MM.1S (cell line): Measurements from ENCODE around the gene MCIDAS.

Experiments used
- DNase-seq: peaks from one replicate; pipeline ENCODE4 v3.0.0-alpha.2; 2015
- H2AFZ ChIP-seq: fragments of 300-600 bp; sonication (generic); 2 replicates; pipeline ENCODE4 v1.6.0; 2016; ENCODE audit warnings: antibody characterized with exemption, low read length
- H3F3A ChIP-seq: fragments of 300-600 bp; sonication (generic); 2 replicates; pipeline ENCODE4 v1.6.1; 2016; ENCODE audit warnings: mild to moderate bottlenecking, antibody characterized with exemption, low read length, moderate library complexity, mixed read lengths; ENCODE audit not compliant: insufficient read depth
- H3K27ac ChIP-seq: fragments of 300-600 bp; sonication (generic); 2 replicates; pipeline ENCODE4 v1.5.1; 2016; ENCODE audit warnings: mild to moderate bottlenecking, low read length
- H3K27me3 ChIP-seq: fragments of 300-600 bp; sonication (generic); replicated peaks from 2 replicates; pipeline ENCODE4 v1.6.0; 2016; ENCODE audit warnings: low read length; ENCODE audit not compliant: insufficient read depth
- H3K36me3 ChIP-seq: fragments of 300-600 bp; sonication (generic); replicated peaks from 2 replicates; pipeline ENCODE4 v1.6.1; 2016; ENCODE audit warnings: mild to moderate bottlenecking, low read length, mixed read lengths; ENCODE audit not compliant: insufficient read depth
- H3K4me1 ChIP-seq: fragments of 300-600 bp; sonication (generic); 2 replicates; pipeline ENCODE4 v1.6.1; 2016; ENCODE audit warnings: low read length, mixed read lengths
- H3K4me2 ChIP-seq: fragments of 300-600 bp; sonication (generic); 2 replicates; pipeline ENCODE4 v1.6.0; 2016; ENCODE audit warnings: low read depth, low read length
- H3K4me3 ChIP-seq: fragments of 300-600 bp; sonication (generic); 2 replicates; pipeline ENCODE4 v1.5.1; 2016; ENCODE audit warnings: low read length, mixed read lengths
- H3K79me2 ChIP-seq: fragments of 300-600 bp; sonication (generic); 2 replicates; pipeline ENCODE4 v1.6.1; 2016; ENCODE audit warnings: mixed run types, low read length, mixed read lengths
- H3K9ac ChIP-seq: fragments of 300-600 bp; sonication (generic); 2 replicates; pipeline ENCODE4 v1.6.1; 2016; ENCODE audit warnings: low read length, mixed read lengths
- H3K9me2 ChIP-seq: fragments of 300-600 bp; sonication (generic); replicated peaks from 2 replicates; pipeline ENCODE4 v1.6.1; 2016; ENCODE audit warnings: mild to moderate bottlenecking, low read length, mixed read lengths; ENCODE audit not compliant: insufficient read depth
- H3K9me3 ChIP-seq: fragments of 300-600 bp; sonication (generic); replicated peaks from 2 replicates; pipeline ENCODE4 v1.6.1; 2016; ENCODE audit warnings: mild to moderate bottlenecking, low read length, mixed read lengths; ENCODE audit not compliant: insufficient read depth
- H4K20me1 ChIP-seq: fragments of 300-600 bp; sonication (generic); 2 replicates; pipeline ENCODE4 v1.6.1; 2016; ENCODE audit warnings: mild to moderate bottlenecking, low read length, moderate library complexity, mixed read lengths; ENCODE audit not compliant: insufficient read depth
- CTCF ChIP-seq: fragments of 300-600 bp; sonication (generic); IDR thresholded peaks from 2 replicates; pipeline ENCODE4 v1.5.1; 2016; ENCODE audit warnings: antibody characterized with exemption, low read length, mixed read lengths
- EZH2 ChIP-seq: fragments of 300-600 bp; sonication (generic); optimal IDR thresholded peaks from 2 replicates; pipeline ENCODE3; 2017; ENCODE audit warnings: low read depth, mild to moderate bottlenecking, antibody characterized with exemption, low read length, mixed read lengths
- EZH2phosphoT487 ChIP-seq: fragments of 300-600 bp; sonication (generic); IDR thresholded peaks from 2 replicates; pipeline ENCODE4 v1.6.1; 2018; ENCODE audit warnings: antibody characterized with exemption, low read length

MCIDAS gene

GRCh38 chr5:55236800-55237199 is 9.7 kb upstream of the MCIDAS start:
- Histone ChIP-seq H4K20me1 (no peaks in the 10 kb centered on the region), H3K27me3 (peaks cover 7% of the 10 kb centered on the region), H3K4me2 (no peak overlapping the region), H3K4me3 (no peak overlapping the region), H2AFZ (no peak overlapping the region), H3F3A (peaks cover 10% of the 10 kb centered on the region; the same call in 1 of the 2 replicates), H3K79me2 (no peaks in the 10 kb centered on the region), H3K36me3 (no peaks in the 10 kb centered on the region), H3K4me1 (0 out of 2 replicates have a peak, but pooled peaks cover 7% of the 10 kb centered on the region), H3K27ac (no peak overlapping the region), H3K9me3 (no peaks in the 10 kb centered on the region), H3K9ac (no peak overlapping the region), H3K9me2 (no peaks in the 10 kb centered on the region)
- DNase-seq: no peak
- TF ChIP-seq EZH2 (no peak), EZH2phosphoT487 (no peak), CTCF (no peak)

- Histone ChIP-seq H3K36me3 (no peaks in the 10 kb centered on the region), H3K9me2 (no peaks in the 10 kb centered on the region), H3K4me1 (0 out of 2 replicates have a peak, but pooled peaks cover 7% of the 10 kb centered on the region), H3K27ac (no peak overlapping the region), H4K20me1 (no peaks in the 10 kb centered on the region), H2AFZ (peak overlapping the region; percentile 99), H3K27me3 (peaks cover 28% of the 10 kb centered on the region), H3K4me3 (peak overlapping the region; percentile 86), H3K9me3 (no peaks in the 10 kb centered on the region), H3K9ac (peak overlapping the region; percentile 41; the same call in 1 of the 2 replicates), H3K4me2 (peak overlapping the region; percentile 100), H3K79me2 (no peaks in the 10 kb centered on the region), H3F3A (peaks cover 10% of the 10 kb centered on the region; the same call in 1 of the 2 replicates)
- no peak for TF ChIP-seq EZH2phosphoT487
- no peak for TF ChIP-seq CTCF
- peak; percentile 42 for DNase-seq
Measured at GRCh38 chr5:55234121-55234700, 7.1 kb upstream of the MCIDAS start.

- H3K9me2 ChIP-seq: no peaks in the 10 kb centered on the region
- no peaks in the 10 kb centered on the region for H3K36me3 ChIP-seq
- TF ChIP-seq CTCF (peak; percentile 18), EZH2 (no peak)
- H4K20me1 ChIP-seq: no peaks in the 10 kb centered on the region
- H3K4me1 ChIP-seq: 0 out of 2 replicates have a peak, but pooled peaks cover 7% of the 10 kb centered on the region
- H2AFZ ChIP-seq: peak within 1 kb of the TSS; percentile 99
- peak; percentile 94 for DNase-seq
- no peaks in the 10 kb centered on the region for H3K9me3 ChIP-seq
- H3K4me3 ChIP-seq: peak within 1 kb of the TSS; percentile 86
- no peak within 1 kb of the TSS for H3K27ac ChIP-seq
- peak within 1 kb of the TSS; percentile 100 for H3K4me2 ChIP-seq
- no peaks in the 10 kb centered on the region for H3K79me2 ChIP-seq
- H3K27me3 ChIP-seq: peaks cover 37% of the 10 kb centered on the region
- H3K9ac ChIP-seq: peak within 1 kb of the TSS; percentile 41; the same call in 1 of the 2 replicates
- peaks cover 10% of the 10 kb centered on the region; the same call in 1 of the 2 replicates for H3F3A ChIP-seq
Measured at GRCh38 chr5:55232985-55233928, 6.1 kb upstream of the MCIDAS start, which contains the start of gene CCNO. CCNO (minus strand) TSS chr5:55233608; CDS start chr5:55233523, 85 bp downstream.
